ENCODE data around the gene FOXP3.
A peak's percentile ranks its signal among the peaks of the same experiment; 100 is the strongest.

The FOXP3 gene

DNA sequence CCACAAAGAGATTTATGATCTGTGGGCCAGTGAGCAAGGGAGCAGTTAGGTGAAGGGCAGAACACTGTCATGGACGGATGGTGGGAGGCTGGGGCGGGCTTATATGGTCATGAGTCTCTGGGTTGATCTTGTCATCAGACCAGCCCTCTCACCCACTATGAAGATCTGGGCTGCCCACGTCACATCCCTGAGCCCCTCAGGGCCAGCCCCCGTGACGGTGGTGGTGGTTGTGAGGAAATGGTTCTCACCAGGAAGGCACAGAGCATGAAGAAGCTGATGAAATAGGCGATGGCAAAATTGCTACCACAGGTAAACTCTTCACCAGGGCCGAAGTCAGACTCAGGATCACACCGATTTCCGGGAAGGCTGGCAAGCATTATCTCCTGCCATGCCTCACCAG is 53.4 kb downstream of the FOXP3 start:
- DNase-seq: no peak

DNA sequence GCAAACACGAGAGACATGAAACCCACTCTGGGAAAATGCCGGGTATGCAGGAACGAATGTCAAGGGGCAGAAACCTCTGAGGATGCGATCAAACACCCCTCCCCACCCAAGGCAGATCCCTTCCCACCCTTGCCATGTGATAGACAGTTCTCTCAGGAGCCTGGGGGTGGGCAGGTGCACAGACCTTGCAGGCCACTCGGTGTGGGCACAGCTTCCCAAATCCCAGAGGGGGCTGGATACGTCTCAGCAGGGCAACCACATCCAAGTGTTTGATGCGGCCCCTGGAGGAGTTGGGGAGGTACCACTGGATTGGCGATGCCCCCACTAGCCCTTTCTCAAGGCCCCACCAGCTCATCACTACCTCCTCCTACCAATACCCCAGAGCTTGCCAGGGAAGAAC is 54.1 kb downstream of the FOXP3 start:
- DNase-seq: no peak

DNA sequence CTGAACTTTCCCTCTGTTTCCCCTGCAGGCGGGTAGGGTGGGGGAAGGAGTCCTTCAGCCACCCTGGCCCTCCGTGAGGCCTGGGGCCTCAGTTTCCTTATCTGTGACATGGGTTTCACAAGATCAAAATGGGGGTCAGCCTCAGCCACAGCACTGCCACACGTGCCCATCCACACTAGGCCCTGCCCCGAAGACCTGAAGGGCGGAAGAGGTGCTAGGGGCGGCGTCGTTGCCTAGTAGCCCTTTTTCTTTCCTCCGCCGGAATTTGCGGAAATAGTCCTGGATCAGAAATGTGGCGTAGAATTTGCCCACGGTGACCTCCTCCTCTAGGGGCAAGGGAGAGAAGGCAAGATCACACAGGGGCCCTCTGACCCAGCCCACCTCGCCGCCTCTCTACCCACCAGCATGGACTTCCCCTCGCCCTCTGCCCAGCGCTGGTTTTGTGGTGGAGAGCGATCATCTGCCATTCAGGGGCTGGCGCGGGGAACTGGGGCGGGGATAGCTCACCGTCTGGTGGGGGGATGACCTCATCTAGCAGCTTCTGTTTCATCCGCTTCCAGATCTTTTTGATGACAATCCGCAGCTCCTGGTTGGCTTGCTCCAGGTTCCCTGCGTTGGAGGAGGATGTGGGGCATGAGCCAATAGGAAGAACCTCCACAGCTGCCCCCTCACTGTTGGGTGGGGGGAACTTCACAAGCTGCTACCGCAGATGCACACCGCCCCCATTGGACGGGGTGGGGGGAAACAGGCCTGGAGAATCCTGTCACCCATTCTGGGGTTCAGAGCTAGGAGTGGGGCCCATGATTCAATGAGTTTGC is 54.9 kb downstream of the FOXP3 start:
- no peak for DNase-seq

GRCh38 chrX:49208399-49208798 is 56.1 kb downstream of the FOXP3 start:
- no peak for DNase-seq

GRCh38 chrX:49206543-49206942 is 58.0 kb downstream of the FOXP3 start:
- no peak for DNase-seq

GRCh38 chrX:49205443-49205842 is 59.1 kb downstream of the FOXP3 start:
- no peak for DNase-seq

DNA sequence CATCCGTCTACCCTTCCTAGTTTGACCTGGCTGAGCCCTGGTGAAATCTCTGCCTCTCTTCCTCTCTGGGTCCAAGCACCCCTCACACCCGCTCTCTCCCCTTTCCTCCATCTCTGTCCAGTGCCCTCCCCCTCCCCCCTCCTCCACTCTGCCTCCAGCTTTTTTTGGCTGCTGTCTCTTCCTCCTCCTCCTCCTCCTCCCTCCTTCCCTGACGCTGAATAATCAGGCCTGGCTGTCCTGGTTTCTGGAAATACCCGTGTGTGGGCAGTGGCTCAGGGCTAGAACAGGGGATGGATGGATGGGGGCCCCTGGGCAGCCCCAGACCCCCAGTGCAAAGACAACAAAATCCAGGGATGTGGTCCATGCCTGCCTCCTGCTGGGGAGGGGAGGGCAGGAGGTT is 59.8 kb downstream of the FOXP3 start:
- DNase-seq: no peak

GRCh38 chrX:49204017-49204416 is 60.5 kb downstream of the FOXP3 start:
- DNase-seq: no peak

GRCh38 chrX:49203536-49203935 is 61.0 kb downstream of the FOXP3 start:
- DNase-seq: no peak

DNA sequence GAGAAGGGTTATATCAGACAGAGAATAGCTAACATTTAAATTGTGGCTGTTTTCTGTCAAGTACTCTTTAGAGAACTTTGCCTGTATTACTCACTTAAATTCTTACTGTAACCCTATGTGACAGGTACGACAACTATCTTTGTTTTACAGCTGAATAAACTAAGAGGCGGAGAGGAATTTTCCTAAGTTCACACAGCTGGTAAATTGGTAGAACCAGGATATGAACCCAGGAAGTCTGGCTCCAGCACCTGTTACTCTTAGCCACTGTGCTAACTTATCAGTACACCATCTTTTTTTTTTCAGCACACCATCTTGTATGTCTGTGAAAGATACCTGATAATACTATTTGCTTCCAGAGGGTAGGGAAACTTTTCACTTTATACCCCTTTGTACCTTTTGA is 62.5 kb downstream of the FOXP3 start:
- DNase-seq: peak; percentile 2
